ENCODE data around the gene MEIOB.

The MEIOB gene

GRCh38 chr16:1818873-1819525, 53.0 kb downstream of the MEIOB start (continued):
- TF ChIP-seq, protein P1, sequence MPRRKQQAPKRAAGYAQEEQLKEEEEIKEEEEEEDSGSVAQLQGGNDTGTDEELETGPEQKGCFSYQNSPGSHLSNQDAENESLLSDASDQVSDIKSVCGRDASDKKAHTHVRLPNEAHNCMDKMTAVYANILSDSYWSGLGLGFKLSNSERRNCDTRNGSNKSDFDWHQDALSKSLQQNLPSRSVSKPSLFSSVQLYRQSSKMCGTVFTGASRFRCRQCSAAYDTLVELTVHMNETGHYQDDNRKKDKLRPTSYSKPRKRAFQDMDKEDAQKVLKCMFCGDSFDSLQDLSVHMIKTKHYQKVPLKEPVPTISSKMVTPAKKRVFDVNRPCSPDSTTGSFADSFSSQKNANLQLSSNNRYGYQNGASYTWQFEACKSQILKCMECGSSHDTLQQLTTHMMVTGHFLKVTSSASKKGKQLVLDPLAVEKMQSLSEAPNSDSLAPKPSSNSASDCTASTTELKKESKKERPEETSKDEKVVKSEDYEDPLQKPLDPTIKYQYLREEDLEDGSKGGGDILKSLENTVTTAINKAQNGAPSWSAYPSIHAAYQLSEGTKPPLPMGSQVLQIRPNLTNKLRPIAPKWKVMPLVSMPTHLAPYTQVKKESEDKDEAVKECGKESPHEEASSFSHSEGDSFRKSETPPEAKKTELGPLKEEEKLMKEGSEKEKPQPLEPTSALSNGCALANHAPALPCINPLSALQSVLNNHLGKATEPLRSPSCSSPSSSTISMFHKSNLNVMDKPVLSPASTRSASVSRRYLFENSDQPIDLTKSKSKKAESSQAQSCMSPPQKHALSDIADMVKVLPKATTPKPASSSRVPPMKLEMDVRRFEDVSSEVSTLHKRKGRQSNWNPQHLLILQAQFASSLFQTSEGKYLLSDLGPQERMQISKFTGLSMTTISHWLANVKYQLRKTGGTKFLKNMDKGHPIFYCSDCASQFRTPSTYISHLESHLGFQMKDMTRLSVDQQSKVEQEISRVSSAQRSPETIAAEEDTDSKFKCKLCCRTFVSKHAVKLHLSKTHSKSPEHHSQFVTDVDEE (CRISPR knock-in tag; IDR thresholded peaks at IDR 0.05): no peak
- no peak for TF ChIP-seq RARB (CRISPR knock-in tag; IDR thresholded peaks at IDR 0.05)
- TF ChIP-seq CREB5 (CRISPR knock-in tag; IDR thresholded peaks at IDR 0.05; ENCODE audit: low read depth): no peak

DNA sequence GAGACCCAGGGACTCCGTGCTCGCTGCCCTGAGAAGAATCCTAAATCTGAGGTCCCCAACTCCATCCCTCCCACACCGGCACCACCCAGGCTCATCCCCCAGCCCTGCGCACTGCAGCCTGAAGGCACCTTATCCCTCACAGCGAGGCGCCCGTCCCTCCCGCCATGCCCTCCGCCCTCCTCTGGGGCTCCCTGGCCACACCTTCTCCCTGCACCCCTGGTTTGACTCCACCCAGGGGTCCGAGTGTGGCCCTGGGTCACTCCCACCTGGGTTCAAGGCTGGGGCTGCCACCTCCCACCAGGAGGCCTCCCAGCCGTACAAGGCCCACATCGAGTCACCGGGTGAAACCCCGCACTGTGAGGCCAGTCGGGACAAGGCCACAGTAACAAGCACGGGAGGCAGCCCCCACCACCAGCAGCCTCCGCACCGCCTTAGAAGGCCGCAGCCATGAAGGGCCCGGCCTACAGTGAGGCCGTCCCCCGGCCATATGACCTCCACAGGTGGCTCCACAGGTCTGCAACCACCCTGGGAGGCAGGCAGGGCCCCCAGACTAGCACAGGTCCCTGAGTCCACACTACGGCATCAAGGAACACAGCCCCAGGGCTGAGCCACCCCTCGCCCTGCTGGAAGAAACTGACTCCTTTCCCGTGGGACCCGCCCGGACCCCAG, 53.6 kb downstream of the MEIOB start:
- no peak for ATAC-seq
- TF ChIP-seq ARNTL (CRISPR knock-in tag; IDR thresholded peaks at IDR 0.05; ENCODE audit: borderline replicate concordance, low read depth) (no peak), OSR1 (CRISPR knock-in tag; IDR thresholded peaks at IDR 0.05) (no peak), CSDC2 (CRISPR knock-in tag; IDR thresholded peaks at IDR 0.05) (no peak), RARB (CRISPR knock-in tag; IDR thresholded peaks at IDR 0.05) (no peak), ESRRG (CRISPR knock-in tag; IDR thresholded peaks at IDR 0.05) (no peak), PATZ1 (CRISPR knock-in tag; IDR thresholded peaks at IDR 0.05; ENCODE audit: borderline replicate concordance) (no peak), TCF4 (CRISPR knock-in tag; IDR thresholded peaks at IDR 0.05; ENCODE audit: borderline replicate concordance) (no peak), ZFP3 (CRISPR knock-in tag; IDR thresholded peaks at IDR 0.05) (no peak), SNAI2 (CRISPR knock-in tag; IDR thresholded peaks at IDR 0.05) (no peak)
- TF ChIP-seq, protein P2, sequence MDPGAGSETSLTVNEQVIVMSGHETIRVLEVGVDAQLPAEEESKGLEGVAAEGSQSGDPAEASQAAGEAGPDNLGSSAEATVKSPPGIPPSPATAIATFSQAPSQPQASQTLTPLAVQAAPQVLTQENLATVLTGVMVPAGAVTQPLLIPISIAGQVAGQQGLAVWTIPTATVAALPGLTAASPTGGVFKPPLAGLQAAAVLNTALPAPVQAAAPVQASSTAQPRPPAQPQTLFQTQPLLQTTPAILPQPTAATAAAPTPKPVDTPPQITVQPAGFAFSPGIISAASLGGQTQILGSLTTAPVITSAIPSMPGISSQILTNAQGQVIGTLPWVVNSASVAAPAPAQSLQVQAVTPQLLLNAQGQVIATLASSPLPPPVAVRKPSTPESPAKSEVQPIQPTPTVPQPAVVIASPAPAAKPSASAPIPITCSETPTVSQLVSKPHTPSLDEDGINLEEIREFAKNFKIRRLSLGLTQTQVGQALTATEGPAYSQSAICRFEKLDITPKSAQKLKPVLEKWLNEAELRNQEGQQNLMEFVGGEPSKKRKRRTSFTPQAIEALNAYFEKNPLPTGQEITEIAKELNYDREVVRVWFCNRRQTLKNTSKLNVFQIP (CRISPR knock-in tag; IDR thresholded peaks at IDR 0.05; ENCODE audit: borderline replicate concordance, low read depth): no peak

- TF ChIP-seq CSDC2 (CRISPR knock-in tag; IDR thresholded peaks at IDR 0.05) (no peak), ZC3H10 (CRISPR knock-in tag; IDR thresholded peaks at IDR 0.05) (no peak)
- TF ChIP-seq, protein P1 (CRISPR knock-in tag; IDR thresholded peaks at IDR 0.05): no peak
- no peak for ATAC-seq
Measured at GRCh38 chr16:1817716-1818115, 54.2 kb downstream of the MEIOB start.

DNA sequence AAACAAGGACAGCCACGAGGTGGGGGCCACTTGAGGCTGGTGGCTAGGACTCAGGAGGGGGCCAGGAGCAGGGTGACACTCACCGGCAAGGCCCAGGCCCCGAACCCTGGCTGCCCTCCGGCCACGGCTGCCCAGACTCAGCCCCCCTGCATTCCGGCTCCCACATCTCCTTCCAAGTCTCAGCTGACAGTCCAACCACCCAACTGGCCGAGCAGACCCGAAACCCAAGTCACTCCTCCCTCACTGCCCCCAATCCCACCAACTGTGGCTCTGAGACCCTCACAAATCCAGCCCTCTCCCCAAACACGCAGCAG, 54.7 kb downstream of the MEIOB start:
- no peak for ATAC-seq
- TF ChIP-seq ZNF8 (CRISPR knock-in tag; IDR thresholded peaks at IDR 0.05) (no peak), CSDC2 (CRISPR knock-in tag; IDR thresholded peaks at IDR 0.05) (no peak), OSR1 (CRISPR knock-in tag; IDR thresholded peaks at IDR 0.05) (no peak), BACH2 (CRISPR knock-in tag; IDR thresholded peaks at IDR 0.05; ENCODE audit: borderline replicate concordance) (no peak), ISL1 (CRISPR knock-in tag; IDR thresholded peaks at IDR 0.05) (no peak), ZC3H10 (CRISPR knock-in tag; IDR thresholded peaks at IDR 0.05) (no peak), SNAI2 (CRISPR knock-in tag; IDR thresholded peaks at IDR 0.05) (no peak)
